Left lobe of liver (tissue), 2 donors: ENCODE measurements around the gene CXCL1. TPM values are rescaled to one million over a fixed set of nuclear protein-coding genes. Genes with fewer than 3 reads are reported as not detected.
"Not testable (repeated sequence)": the region's sequence is repeated elsewhere in the genome, so short reads cannot be mapped to it uniquely, and the experiment has no call there.

Experiments
- ATAC-seq: fragments of 200-7000 bp; cut with Tn5 transposase; one replicate; pipeline ENCODE4 v1.9.1; 2020; ENCODE audit warnings: mild to moderate bottlenecking, moderate library complexity
- DNase-seq: peaks from one replicate; pipeline ENCODE4 v3.0.0-alpha.2; 2020; ENCODE audit warnings: low spot score
- total RNA-seq: library from RNA; stranded (reverse); gene quantifications from one replicate; pipeline ENCODE4 v1.2.1, GENCODE V29; 2021
- donor health status: DM: no; HTN: no; CAD: no; lungs with moderate emphysema.
- donor health status: DM: no; HTN: yes; CAD: no.

Gene CXCL1
- total RNA-seq, 1 donor from 2014 or later, result 0.23 TPM

DNA sequence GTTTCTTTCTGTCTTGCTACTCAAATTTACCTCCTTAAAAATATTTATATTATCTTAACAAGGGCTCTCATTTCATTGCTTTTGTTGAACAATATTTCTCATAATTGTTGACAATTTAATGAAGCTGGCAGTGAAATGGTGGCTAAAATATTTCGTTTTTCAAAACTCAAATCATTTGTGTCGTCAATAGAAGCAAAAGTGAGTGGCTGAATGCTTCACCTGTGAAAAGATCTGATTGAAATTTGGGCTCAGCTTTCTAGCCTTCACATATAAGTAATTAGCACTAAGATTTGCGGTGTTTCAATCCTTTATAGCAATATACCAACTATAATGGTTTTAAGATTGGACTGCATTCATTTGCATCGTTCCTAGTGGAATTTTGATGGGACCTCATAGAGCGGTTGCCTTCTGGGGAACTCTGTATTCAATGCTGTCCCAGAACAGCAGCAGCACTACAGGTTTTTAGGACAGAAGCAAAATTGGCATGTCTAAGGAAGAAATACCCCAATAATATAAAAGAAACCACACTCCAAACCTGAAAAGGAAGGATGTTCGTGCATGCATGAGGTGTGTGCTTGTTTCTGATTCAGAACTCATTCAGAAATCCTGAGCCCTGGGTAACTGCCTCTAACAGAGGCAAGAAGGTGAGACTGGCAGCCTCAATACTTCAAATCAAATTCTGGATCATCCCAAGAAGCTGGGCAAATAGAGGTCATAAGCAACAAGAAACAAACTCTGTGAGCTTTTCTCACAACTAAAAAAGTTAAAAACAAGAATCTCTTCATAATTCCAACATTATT, 2.5 kb downstream of the CXCL1 start:
- DNase-seq, result no peak
- ATAC-seq, result no peak

DNA sequence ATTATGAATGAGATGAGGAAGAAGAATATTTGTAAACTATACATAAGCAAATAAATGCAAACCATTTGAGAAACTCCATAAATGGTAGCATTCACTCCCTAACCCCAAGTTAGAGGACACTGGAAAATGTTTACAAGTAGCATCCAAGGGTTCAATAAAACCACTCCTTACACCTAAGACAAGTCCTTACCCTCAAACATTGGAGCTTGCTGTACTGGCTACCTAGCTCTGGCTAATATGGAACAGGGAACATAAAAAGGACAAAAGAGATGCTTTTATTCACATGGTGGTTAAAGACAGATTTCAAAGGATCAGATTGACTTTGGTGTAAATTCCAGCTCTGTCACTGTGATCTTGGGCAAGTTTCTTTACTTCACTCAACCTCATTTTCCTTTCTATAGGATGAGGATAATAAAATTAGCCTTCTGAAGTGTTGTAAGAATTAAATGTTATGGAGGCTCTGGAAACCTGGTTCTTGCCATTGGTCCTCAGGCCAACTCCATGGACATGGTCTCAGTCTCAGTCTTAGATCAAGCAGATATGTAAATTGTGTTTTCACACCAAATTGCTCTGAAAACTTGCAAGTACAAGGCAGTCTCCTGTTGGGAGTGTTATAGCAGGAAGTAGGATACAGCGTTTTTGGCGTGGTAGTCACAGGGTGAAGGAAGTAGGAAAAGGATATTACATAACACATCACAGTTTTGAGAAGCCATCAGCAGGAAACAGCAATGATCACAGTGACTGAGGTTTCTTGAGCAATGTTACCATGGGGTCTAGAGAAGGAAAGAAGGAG, 3.3 kb downstream of the CXCL1 start:
- DNase-seq (no peak), ATAC-seq (no peak)

DNA sequence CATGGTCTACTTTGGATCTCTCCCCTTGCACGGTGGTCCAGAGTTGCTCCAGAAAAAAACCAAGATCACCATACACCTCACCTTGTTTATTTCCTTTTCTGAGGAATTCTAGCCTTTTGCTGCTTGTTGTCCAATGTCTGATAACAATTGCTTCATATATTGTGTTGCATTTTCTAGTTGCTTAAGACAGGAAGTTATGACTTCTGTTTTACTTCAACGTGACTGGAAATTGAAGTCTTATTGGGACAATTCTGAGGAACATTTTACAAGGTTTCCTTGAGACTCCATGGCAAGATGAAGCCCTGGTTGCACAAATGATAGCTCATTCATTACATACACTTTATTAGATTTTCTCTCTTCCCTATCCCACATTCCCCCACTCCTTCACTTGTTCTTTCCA, 5.2 kb downstream of the CXCL1 start:
- ATAC-seq, result no peak
- DNase-seq, result no peak

DNA sequence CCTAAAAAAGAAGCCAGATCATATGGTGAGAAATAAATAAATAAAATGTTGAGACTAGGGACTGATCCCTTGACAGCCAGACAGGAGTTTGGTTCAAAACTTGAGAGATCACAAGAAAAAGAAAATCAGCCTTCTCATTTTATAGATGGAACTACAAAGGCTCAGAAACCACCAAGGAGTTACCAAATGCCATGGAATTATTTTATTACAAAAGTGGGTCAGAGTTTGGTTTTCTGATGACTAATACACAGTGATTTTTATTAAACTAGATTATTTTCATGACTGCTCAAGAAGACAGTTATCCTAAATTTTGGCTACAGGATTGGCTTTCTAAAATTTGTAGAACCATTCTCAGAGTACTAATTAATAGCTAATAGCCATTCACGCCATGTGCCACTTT, 6.2 kb downstream of the CXCL1 start:
- ATAC-seq, result no peak
- no peak for DNase-seq

DNA sequence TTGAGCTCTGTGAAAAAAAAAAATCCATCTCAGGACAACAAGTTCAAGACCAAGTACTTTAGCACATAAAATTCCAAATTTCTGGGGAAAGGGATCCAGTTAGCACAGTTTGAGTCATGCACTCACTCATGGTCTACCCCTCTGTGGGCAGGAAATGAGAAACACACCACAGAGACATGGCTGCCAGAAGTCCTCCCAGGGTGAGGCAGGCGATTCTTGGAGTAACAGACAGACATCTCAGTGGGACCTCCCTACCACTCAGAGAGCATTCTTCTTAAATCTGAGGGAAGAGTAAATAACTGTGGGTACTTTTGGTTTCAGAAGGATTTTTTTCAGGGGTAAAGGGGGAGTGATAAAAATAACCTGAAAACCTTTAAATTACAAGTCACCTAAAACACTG, 14.1 kb downstream of the CXCL1 start:
- DNase-seq, result no peak

DNA sequence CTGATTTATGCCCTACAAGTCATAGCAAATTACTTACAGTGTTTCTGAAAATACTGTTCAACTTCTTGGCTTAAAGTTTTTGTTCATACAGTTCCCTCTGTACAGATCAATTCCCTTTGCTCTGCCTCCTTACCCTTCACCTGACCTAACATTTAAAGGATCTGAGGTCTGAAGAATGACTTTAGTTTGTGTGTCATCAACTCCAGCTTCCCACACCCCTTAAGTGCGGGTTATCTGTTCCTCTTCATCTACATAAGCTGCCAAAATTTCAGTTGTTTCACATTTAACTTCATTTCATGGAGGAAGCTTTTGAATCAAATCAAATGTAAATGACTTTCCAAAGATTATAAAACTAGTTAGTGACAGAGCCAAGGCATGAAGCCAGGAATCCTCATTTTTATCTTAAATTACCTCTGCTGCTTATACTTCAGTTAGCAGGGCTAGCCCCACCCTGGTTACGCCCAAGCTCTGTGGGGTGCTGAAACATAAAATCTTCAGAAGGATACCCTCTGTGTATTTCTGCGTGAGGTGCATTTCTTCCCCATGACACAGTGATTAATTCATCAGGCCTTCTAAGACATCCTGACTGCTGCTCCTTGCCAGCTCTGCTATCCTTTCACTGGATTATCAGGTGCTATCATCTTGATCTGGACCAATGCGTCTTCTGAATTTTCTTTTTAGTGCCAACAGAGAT, 16.5 kb downstream of the CXCL1 start:
- ATAC-seq (no peak), DNase-seq (no peak)

More for the DNA sequence above, 14.1 kb downstream of the CXCL1 start:
- ATAC-seq, result no peak

DNA sequence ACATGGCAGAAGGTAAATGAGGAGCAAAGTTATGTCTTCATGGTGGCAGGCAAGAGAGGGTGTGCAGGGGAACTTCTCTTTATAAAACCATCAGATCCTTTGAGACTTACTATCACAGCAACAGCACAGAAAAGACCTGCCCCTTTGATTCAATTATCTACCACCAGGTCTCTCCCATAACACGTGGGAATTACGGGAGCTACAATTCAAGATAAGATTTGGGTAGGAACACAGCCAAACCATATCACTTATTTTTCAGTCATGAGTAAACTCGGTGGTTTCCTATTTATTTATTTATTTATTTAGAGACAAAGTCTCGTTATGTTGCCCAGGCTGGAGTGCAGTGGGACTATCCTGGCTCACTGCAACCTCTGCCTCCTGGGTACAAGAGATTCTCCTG, 22.1 kb downstream of the CXCL1 start:
- no peak for ATAC-seq
- no peak for DNase-seq

DNA sequence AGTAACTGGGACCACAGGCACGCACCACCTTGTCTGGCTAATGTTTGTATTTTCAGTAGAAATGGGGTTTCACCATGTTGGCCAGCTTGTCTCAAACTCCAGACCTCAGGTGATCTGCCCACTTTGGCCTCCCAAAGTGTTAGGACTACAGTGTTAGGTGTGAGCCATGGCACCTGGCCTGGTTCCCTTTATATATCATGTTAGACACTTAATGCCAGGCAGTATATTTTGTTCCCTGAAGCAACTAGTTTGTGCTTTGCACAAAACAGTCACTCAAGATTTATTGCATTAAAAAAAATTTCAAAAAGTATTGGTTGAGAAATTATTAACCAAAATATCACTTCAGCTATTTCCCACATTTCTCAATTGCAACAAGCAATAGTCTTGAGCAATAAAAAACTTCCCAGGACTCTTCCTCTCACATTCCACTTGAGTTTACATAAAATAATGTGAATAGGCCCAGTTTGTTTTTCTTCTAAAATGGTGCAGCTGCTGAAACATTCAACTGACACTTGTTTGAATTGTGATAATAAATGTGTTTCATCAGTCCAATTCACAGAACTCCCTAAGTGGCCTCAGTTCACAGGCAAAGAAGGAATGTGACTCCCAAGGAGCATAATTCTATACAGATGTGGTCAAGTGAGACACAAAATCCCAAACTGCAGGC, 22.7 kb downstream of the CXCL1 start:
- no peak for DNase-seq
- ATAC-seq, result no peak

DNA sequence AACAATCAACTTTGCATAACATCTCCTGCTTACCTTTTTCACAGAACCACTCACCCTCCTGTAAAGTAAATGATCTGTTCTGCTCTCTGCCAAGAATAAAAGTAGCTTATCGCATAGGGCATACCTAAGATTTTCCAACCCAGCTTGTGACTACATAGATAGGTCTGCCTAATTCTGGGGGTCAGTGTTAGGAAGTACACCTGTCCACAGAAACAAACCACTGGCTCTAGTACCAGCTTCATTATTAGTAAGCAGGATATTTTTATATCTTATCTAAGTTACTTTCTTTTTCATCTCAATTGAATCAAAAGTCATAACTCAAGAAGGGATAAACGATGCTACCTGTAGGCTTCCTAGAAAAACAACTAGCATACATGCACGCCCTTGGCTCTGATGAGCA, 23.8 kb downstream of the CXCL1 start:
- ATAC-seq (no peak), DNase-seq (no peak)

DNA sequence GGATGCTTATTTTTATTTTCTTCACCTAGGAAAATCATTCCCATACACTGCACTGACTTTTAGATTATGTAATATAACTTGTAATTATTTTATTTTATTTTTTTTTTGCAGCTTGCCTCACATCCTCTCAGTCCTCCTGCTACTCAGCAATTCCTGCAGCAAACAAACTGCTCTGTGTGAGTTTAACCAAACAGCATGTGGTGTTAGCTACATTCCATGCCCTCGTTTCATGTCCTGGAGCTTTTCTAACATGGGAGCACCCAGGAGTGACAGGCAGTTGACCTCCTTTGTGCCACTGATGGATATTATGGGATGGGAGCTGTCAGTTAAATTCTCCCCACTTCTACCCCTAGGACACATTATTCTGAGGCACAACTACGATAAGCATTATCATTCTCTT, 24.8 kb downstream of the CXCL1 start:
- ATAC-seq, result no peak
- DNase-seq, result no peak

DNA sequence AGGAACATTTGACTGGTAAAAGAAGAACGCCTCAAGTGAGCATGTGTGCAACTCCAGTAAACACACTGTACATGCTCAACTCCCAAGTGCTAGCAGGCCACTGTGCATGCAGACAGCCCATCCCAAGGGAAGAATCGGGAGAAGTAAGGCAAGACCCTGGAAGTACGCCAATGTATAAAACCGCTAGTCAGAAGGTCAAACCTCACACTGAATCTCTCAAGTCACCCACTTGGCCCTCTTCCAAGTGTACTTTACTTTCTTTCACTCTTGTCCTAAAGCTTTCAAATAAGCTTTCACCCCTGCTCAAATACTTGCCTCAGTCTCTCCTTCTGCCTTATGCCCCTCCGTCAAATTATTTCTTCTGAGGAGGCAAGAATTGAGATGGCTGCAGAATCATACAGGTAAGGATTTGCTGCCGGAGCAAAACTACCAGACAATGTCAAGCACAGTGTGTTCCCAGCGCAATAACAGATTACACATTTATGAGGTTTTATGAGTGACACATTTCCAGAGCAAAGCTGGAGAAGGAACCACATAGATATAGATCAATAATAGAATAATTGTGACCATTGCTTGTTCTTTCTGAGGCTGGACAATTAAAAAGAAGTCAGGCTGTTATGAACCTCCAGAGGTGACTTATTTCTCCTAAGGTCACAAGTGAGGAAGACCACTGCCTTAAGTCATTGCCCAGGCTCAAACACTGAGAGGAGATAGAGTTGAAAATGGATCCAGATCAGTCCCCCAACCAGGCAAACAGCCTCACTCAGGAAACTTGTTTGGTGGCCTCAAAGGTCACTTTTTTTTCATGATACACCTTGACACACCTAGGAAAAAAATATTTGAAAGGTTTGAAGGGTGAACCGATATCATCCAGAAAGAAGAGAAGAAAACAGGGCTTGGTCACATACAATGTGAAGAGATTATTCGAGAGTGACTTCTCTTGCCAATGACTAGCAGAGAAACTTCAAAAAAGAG, 26.3 kb downstream of the CXCL1 start:
- DNase-seq, result no peak

DNA sequence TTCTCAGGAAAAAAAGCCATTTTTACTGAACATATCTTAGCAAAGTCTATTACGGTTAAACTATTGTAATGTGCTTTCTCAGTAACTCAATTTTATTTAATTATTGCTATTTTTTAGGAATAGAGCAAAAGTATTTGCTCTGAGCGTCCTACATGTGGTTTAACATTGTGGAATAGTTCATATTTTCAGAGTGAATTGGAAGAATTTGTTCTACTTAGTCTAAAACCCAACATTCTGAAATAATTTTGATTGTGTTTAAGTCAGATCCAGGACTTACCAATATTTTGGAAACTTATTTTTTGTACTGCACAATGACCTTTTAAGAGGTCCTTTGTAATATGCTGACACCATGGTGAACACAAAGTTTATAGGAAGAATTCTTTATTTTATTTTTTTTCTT, 27.2 kb downstream of the CXCL1 start:
- ATAC-seq (no peak), DNase-seq (no peak)

More for the DNA sequence above, 26.3 kb downstream of the CXCL1 start:
- ATAC-seq, result no peak

DNA sequence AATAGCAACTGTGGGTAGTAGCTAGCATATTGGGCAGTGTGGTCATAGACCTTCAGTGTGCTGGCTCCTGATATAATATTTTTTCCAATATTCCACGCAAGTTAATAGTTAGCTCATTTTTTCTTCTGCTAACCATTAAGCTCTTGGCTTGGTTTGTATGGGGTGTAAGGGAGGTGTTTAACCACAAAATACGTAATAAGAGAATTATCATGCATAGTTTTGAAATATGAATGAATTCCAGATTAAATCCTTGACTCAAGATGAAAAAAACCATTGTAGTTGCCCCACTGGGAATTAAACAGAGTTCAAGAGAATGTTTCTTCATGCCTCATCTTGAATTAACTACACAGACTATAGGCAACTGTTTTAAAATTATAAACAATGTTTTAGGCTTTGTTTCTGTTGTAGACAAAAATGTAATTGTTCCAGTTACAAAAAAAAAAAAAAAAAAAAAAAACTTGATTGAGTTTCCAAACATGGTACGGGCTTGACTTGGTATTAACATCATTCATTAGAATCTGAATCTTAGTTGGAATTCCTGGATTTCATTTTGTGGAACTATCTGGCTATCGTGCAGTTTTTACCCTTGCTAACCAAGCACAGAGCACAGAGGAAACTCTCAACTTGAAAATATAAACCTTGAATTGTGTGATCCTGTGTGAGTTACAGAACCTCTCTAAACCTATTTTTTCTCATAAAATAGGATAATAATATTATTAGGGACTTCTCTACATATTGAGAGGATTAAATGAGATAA, 28.4 kb downstream of the CXCL1 start:
- DNase-seq, result no peak
- ATAC-seq, result no peak

DNA sequence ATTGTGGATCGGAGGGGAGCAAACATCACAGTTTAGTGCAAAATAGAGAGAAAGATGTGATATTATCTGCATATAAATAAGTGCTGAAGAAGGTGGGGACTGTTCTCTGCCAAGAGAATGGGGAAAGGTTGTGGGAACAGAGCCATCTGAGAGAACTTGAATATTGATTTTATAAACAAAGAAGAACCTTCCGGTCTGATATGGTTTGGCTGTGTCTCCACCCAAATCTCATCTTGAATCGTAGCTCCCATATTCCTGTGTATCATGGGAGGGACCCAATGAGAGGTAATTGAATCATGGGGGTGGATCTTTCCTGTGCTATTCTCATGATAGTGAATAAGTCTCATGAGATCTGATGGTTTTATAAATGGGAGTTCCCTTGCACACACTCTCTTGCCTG, 30.1 kb downstream of the CXCL1 start:
- not testable (repeated sequence) for DNase-seq, ATAC-seq

DNA sequence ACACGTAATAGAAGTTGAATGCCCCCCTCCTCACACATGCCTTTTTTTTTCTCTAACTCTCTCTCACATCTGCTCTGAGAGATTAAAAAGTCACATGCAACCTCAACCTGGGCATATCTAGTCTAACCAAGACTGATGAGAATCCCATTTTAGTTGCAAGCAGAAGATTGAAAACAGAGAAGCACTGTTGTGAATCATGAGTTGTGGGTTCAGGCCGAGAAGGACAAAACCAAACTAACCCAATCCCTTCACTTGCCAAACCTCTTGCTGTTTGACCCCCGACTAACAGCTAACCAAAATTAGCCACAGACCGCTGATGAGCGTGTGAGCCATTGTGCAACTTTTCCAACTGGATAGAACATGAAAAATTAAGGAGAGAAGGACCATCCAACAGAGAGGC, 31.8 kb downstream of the CXCL1 start:
- no peak for ATAC-seq
- no peak for DNase-seq

DNA sequence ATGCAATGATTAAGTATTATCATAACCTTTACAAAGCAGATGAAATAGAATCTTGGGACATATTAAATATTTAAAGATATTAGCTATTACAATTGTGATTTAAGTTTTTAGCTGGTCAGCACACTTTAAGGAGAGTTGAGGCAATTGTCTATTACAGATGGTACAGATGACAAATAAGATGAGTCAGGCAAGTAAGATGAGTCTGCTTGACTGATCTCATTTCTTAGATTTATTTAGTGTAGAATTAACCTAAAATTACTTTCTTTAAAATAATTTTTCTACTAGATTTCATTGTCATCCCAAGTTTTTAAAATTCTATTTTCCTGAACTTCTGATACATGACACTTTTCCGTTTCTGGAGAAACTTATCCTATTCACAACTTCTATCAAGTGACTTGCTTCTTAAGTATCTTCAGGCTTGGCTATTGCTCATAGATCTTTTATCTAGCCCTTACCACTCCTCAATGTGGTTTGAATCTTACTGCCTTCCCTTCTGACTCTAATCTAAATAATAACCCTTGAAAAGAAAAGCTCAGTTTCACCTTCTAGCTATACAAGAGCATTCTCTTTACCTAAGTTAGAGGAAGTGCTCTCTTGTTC, 32.9 kb downstream of the CXCL1 start:
- no peak for DNase-seq
- ATAC-seq, result no peak

DNA sequence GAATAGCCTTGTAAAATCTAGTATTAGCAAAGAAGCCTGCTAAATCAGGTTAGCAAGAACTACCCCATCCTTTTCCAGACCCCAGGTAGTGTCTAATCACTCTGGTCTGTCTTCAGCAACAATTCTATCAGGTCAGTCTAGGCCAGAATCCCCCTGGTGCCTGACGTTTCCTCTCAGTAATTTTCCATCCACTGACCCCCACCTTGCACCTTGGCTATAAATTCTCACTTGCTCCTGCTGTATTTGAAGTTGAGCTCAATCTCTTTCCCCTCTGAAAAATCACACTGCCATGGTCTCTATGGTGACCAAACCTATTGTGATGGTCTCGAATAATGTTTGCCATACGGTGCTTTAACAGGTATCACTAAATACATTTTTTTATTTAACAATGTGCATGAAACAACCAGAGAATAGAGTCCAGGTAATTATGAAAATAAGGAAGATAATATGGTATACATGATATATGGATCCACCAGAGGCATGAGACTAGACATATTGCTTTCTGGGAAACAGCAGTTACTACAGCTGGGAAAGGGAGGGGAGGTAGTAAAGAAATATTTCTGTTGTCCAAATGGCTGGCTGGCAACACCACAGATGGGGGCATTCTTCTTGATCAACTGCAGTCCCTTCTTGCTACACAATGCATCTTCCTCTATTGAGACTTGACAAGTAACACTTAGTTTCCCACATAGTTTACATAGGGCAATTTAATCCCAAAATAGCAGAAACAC, 33.8 kb downstream of the CXCL1 start:
- DNase-seq, result no peak
- ATAC-seq, result no peak

DNA sequence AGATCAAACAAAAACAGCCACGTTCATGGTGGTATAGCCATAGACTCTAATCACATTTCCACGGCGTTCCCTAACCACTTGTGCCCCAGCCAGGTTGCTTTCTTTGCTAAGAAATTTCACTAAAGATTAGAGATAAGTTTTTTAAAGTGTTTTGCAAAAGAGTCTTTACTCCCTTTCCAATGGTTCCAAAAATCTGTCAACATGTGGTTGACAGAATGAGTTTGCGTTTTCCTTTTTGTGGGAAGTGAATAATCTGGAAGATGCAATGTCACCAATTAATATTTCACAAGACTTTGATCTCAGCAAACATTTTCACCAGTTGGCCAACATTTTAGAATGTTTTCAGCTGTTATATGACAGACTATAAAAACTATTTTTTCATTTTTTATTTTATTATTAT, 35.3 kb downstream of the CXCL1 start:
- ATAC-seq (no peak), DNase-seq (no peak)
